ENCODE measurements around the gene CCDC57.
A peak's percentile ranks its signal among the peaks of the same experiment; 100 is the strongest.

CCDC57 gene

GRCh38 chr17:82118168-82118814 lies 94.4 kb downstream of the CCDC57 start:
- no peak for DNase-seq

- DNase-seq: no peak
These were observed 95.2 kb downstream of the CCDC57 start for GRCh38 chr17:82117139-82118090.

- no peak for DNase-seq
These were observed 96.4 kb downstream of the CCDC57 start for GRCh38 chr17:82116246-82116645.

- no peak for DNase-seq
These were observed 97.8 kb downstream of the CCDC57 start for GRCh38 chr17:82114872-82115271.

- DNase-seq: no peak
These were observed 98.2 kb downstream of the CCDC57 start for GRCh38 chr17:82114447-82114846.

- DNase-seq: no peak
These were observed 98.7 kb downstream of the CCDC57 start for GRCh38 chr17:82113941-82114340.

GRCh38 chr17:82113422-82113821 lies 99.2 kb downstream of the CCDC57 start:
- no peak for DNase-seq

GRCh38 chr17:82112914-82113311 lies 99.7 kb downstream of the CCDC57 start:
- no peak for DNase-seq

GRCh38 chr17:82112181-82112913 lies 100.3 kb downstream of the CCDC57 start:
- DNase-seq: no peak

- DNase-seq: no peak
These were observed 102.3 kb downstream of the CCDC57 start for GRCh38 chr17:82110298-82110697.

GRCh38 chr17:82108961-82109475 lies 103.6 kb downstream of the CCDC57 start:
- no peak for DNase-seq

GRCh38 chr17:82108496-82108945 lies 104.1 kb downstream of the CCDC57 start:
- DNase-seq: no peak

- no peak for DNase-seq
These were observed 104.6 kb downstream of the CCDC57 start for GRCh38 chr17:82108038-82108437.

- DNase-seq: no peak
These were observed 105.2 kb downstream of the CCDC57 start for GRCh38 chr17:82107341-82107860.

- peak; percentile 30 for DNase-seq
These were observed 105.8 kb downstream of the CCDC57 start for GRCh38 chr17:82106688-82107305.

- peak; percentile 73 for DNase-seq
These were observed 106.6 kb downstream of the CCDC57 start for GRCh38 chr17:82105882-82106687.

GRCh38 chr17:82105417-82105881 lies 107.2 kb downstream of the CCDC57 start:
- no peak for DNase-seq

- DNase-seq: no peak
These were observed 107.7 kb downstream of the CCDC57 start for GRCh38 chr17:82104797-82105416.

GRCh38 chr17:82103553-82104451 lies 108.8 kb downstream of the CCDC57 start:
- no peak for DNase-seq
